Measurements from ENCODE around the gene XAGE5. TPM values are rescaled to one million over a fixed set of nuclear protein-coding genes. Genes with fewer than 3 reads are reported as not detected.

The XAGE5 gene
- total RNA-seq, 1 donor from 2014 or later, result not detected

- Histone ChIP-seq H3K4me1 (no peaks in the 10 kb centered on the region), H3K27ac (replicated peaks) (no peak overlapping the region), H3K9me3 (replicated peaks) (no peaks in the 10 kb centered on the region), H3K36me3 (no peaks in the 10 kb centered on the region), H3K27me3 (ENCODE audit: low read depth) (no peaks in the 10 kb centered on the region), H3K4me3 (no peak overlapping the region)
- DNase-seq, result no peak
- no peak for TF ChIP-seq CTCF (IDR thresholded peaks at IDR 0.05; ENCODE audit: borderline replicate concordance)
- intact Hi-C loops (cut with micrococcal nuclease), result no loop called here
These were observed 54.4 kb downstream of the XAGE5 start for GRCh38 chrX:52865343-52865998.

Other genes with a start within 250 kb of the XAGE5 start
- not detected for gene SSX7, start 156.4 kb upstream of the XAGE5 start, total RNA-seq
- not detected for gene SSX2, start 104.1 kb upstream of the XAGE5 start, total RNA-seq
- gene SSX2B, start 60.0 kb upstream of the XAGE5 start, total RNA-seq, result not detected
- gene SPANXN5, start 13.9 kb upstream of the XAGE5 start, total RNA-seq, result not detected
- not detected for gene XAGE3, start 56.8 kb downstream of the XAGE5 start, total RNA-seq
- gene FAM156B, start 86.0 kb downstream of the XAGE5 start, total RNA-seq, result 5.9 TPM
- 12.1 TPM for gene FAM156A, start 147.2 kb downstream of the XAGE5 start, total RNA-seq
- 0.25 TPM for gene GPR173, start 237.5 kb downstream of the XAGE5 start, total RNA-seq

All from left ventricle myocardium inferior (tissue), 1 donor.